ENCODE results near the gene PCDH15.

PCDH15 gene

GRCh38 chr10:54585572-54585971 lies 215.5 kb downstream of the PCDH15 start:
- H3K27ac ChIP-seq (ENCODE audit: low read length): no peak overlapping the region
- no peaks in the 10 kb centered on the region for H3K9me3 ChIP-seq (ENCODE audit: insufficient read depth, low read length, severe bottlenecking)
- no peaks in the 10 kb centered on the region for H3K79me2 ChIP-seq (ENCODE audit: insufficient read depth, low read length)
- no peak for TF ChIP-seq CTCF (IDR thresholded peaks at IDR 0.05; ENCODE audit: borderline replicate concordance, extremely low read depth, low read length, poor library complexity, severe bottlenecking)
- TF ChIP-seq EZH2 (IDR thresholded peaks at IDR 0.05; ENCODE audit: borderline replicate concordance, low read depth, low read length, severe bottlenecking): no peak
- H3K4me1 ChIP-seq (ENCODE audit: insufficient read depth, low read length): no peaks in the 10 kb centered on the region
- H2AFZ ChIP-seq (ENCODE audit: low read depth, low read length): no peak overlapping the region
- H3K4me3 ChIP-seq (ENCODE audit: low read depth in 1 of 2, low read length in 2 of 2): no peak overlapping the region
- no peak overlapping the region for H3K9ac ChIP-seq (ENCODE audit: low read depth, low read length)
- ATAC-seq (ENCODE audit: insufficient read depth, low read depth): no peak
- H3K4me2 ChIP-seq (ENCODE audit: insufficient read depth, low read length): no peak overlapping the region
- no peak for DNase-seq
- no peaks in the 10 kb centered on the region for H3K36me3 ChIP-seq (ENCODE audit: insufficient read depth, low read length)
- H3K27me3 ChIP-seq (ENCODE audit: insufficient read depth, low read length, poor library complexity): no peaks in the 10 kb centered on the region
- no peaks in the 10 kb centered on the region for H4K20me1 ChIP-seq (ENCODE audit: insufficient read depth, low read length)

- Histone ChIP-seq H3K27ac (ENCODE audit: low read length) (no peak overlapping the region), H3K4me3 (ENCODE audit: low read depth in 1 of 2, low read length in 2 of 2) (no peak overlapping the region), H3K4me1 (ENCODE audit: insufficient read depth, low read length) (no peaks in the 10 kb centered on the region), H3K9ac (ENCODE audit: low read depth, low read length) (no peak overlapping the region), H3K9me3 (ENCODE audit: insufficient read depth, low read length, severe bottlenecking) (no peaks in the 10 kb centered on the region), H2AFZ (ENCODE audit: low read depth, low read length) (no peak overlapping the region), H3K27me3 (ENCODE audit: insufficient read depth, low read length, poor library complexity) (no peaks in the 10 kb centered on the region), H4K20me1 (ENCODE audit: insufficient read depth, low read length) (no peaks in the 10 kb centered on the region), H3K79me2 (ENCODE audit: insufficient read depth, low read length) (no peaks in the 10 kb centered on the region), H3K4me2 (ENCODE audit: insufficient read depth, low read length) (no peak overlapping the region), H3K36me3 (ENCODE audit: insufficient read depth, low read length) (no peaks in the 10 kb centered on the region)
- ATAC-seq (ENCODE audit: insufficient read depth, low read depth) (no peak), DNase-seq (no peak)
- TF ChIP-seq EZH2 (IDR thresholded peaks at IDR 0.05; ENCODE audit: borderline replicate concordance, low read depth, low read length, severe bottlenecking) (no peak), CTCF (IDR thresholded peaks at IDR 0.05; ENCODE audit: borderline replicate concordance, extremely low read depth, low read length, poor library complexity, severe bottlenecking) (no peak)
These were observed 223.3 kb downstream of the PCDH15 start for GRCh38 chr10:54577682-54578081.

- no peak overlapping the region for H3K27ac ChIP-seq (ENCODE audit: low read length)
- no peaks in the 10 kb centered on the region for H3K36me3 ChIP-seq (ENCODE audit: insufficient read depth, low read length)
- H3K9me3 ChIP-seq (ENCODE audit: insufficient read depth, low read length, severe bottlenecking): no peaks in the 10 kb centered on the region
- H3K9ac ChIP-seq (ENCODE audit: low read depth, low read length): no peak overlapping the region
- H3K27me3 ChIP-seq (ENCODE audit: insufficient read depth, low read length, poor library complexity): no peaks in the 10 kb centered on the region
- H3K4me1 ChIP-seq (ENCODE audit: insufficient read depth, low read length): no peaks in the 10 kb centered on the region
- DNase-seq (no peak), ATAC-seq (ENCODE audit: insufficient read depth, low read depth) (no peak)
- no peak for TF ChIP-seq CTCF (IDR thresholded peaks at IDR 0.05; ENCODE audit: borderline replicate concordance, extremely low read depth, low read length, poor library complexity, severe bottlenecking)
- no peak for TF ChIP-seq EZH2 (IDR thresholded peaks at IDR 0.05; ENCODE audit: borderline replicate concordance, low read depth, low read length, severe bottlenecking)
- no peaks in the 10 kb centered on the region for H3K79me2 ChIP-seq (ENCODE audit: insufficient read depth, low read length)
- H3K4me2 ChIP-seq (ENCODE audit: insufficient read depth, low read length): no peak overlapping the region
- H2AFZ ChIP-seq (ENCODE audit: low read depth, low read length): no peak overlapping the region
- no peaks in the 10 kb centered on the region for H4K20me1 ChIP-seq (ENCODE audit: insufficient read depth, low read length)
- H3K4me3 ChIP-seq (ENCODE audit: low read depth in 1 of 2, low read length in 2 of 2): no peak overlapping the region
These were observed 224.5 kb downstream of the PCDH15 start for GRCh38 chr10:54576541-54576940.

- Histone ChIP-seq H3K27me3 (ENCODE audit: insufficient read depth, low read length, poor library complexity) (no peaks in the 10 kb centered on the region), H3K4me3 (ENCODE audit: low read depth in 1 of 2, low read length in 2 of 2) (no peak overlapping the region), H3K79me2 (ENCODE audit: insufficient read depth, low read length) (no peaks in the 10 kb centered on the region), H3K9ac (ENCODE audit: low read depth, low read length) (no peak overlapping the region), H3K27ac (ENCODE audit: low read length) (no peak overlapping the region), H3K9me3 (ENCODE audit: insufficient read depth, low read length, severe bottlenecking) (no peaks in the 10 kb centered on the region), H3K4me2 (ENCODE audit: insufficient read depth, low read length) (no peak overlapping the region), H3K36me3 (ENCODE audit: insufficient read depth, low read length) (no peaks in the 10 kb centered on the region), H4K20me1 (ENCODE audit: insufficient read depth, low read length) (no peaks in the 10 kb centered on the region), H2AFZ (ENCODE audit: low read depth, low read length) (no peak overlapping the region), H3K4me1 (ENCODE audit: insufficient read depth, low read length) (no peaks in the 10 kb centered on the region)
- TF ChIP-seq EZH2 (IDR thresholded peaks at IDR 0.05; ENCODE audit: borderline replicate concordance, low read depth, low read length, severe bottlenecking): no peak
- TF ChIP-seq CTCF (IDR thresholded peaks at IDR 0.05; ENCODE audit: borderline replicate concordance, extremely low read depth, low read length, poor library complexity, severe bottlenecking): no peak
- DNase-seq (no peak), ATAC-seq (ENCODE audit: insufficient read depth, low read depth) (no peak)
These were observed 241.5 kb downstream of the PCDH15 start for GRCh38 chr10:54559498-54559897.

All from DND-41 (cell line).